OCI-LY7 (cell line): Measurements from ENCODE around the gene FAM163B. TPM values are rescaled to one million over a fixed set of nuclear protein-coding genes. Genes with fewer than 3 reads are reported as not detected.

ENCODE experiments used
- BruUV-seq: library from RNA; stranded (reverse); fragments of 400-500 nt; replicated peaks from 2 replicates; lab custom pipeline; 2021; lab: Mats Ljungman, UMichigan
- CTCF ChIA-PET: fragments of 300-600 bp; sonication (Branson Sonifier 250); formaldehyde crosslinking; loops from one replicate; lab custom pipeline; 2022; ENCODE audit warnings: antibody characterized with exemption; ENCODE audit not compliant: unreplicated experiment; lab: Charles Lee
- POLR2A ChIA-PET: fragments of 300-600 bp; sonication (Branson Sonifier 250); formaldehyde crosslinking; loops from one replicate; lab custom pipeline; 2022; ENCODE audit warnings: antibody characterized with exemption; lab: Charles Lee
- DNase-seq: peaks from one replicate; pipeline ENCODE4 v3.0.0-alpha.2; 2015; ENCODE audit warnings: low spot score
- H2AFZ ChIP-seq: fragments of 200-600 bp; sonication (generic), shearing (Covaris generic); 2 replicates; pipeline ENCODE4 v1.6.1; 2014; ENCODE audit warnings: mild to moderate bottlenecking, antibody characterized with exemption, low read length, moderate library complexity
- H3K27ac ChIP-seq: fragments of 200-600 bp; sonication (generic); 2 replicates; pipeline ENCODE4 v1.5.1; 2014; ENCODE audit warnings: mixed run types, low read depth, mild to moderate bottlenecking, moderate library complexity, low read length, inconsistent platforms; ENCODE audit not compliant: poor library complexity, severe bottlenecking
- H3K36me3 ChIP-seq: fragments of 200-600 bp; sonication (generic); 2 replicates; pipeline ENCODE4 v1.6.1; 2014; ENCODE audit warnings: mild to moderate bottlenecking, antibody characterized with exemption, low read length, moderate library complexity, mixed read lengths; ENCODE audit not compliant: insufficient read depth
- H3K4me1 ChIP-seq: fragments of 200-600 bp; sonication (generic); 2 replicates; pipeline ENCODE4 v1.5.1; 2014; ENCODE audit warnings: mild to moderate bottlenecking, low read length; ENCODE audit not compliant: insufficient read depth, poor library complexity, severe bottlenecking
- H3K4me2 ChIP-seq: fragments of 200-600 bp; sonication (generic); 2 replicates; pipeline ENCODE4 v1.6.1; 2014; ENCODE audit warnings: mild to moderate bottlenecking, low read length
- H3K4me3 ChIP-seq: fragments of 200-600 bp; sonication (generic); 2 replicates; pipeline ENCODE4 v1.5.1; 2014; ENCODE audit warnings: mild to moderate bottlenecking, low read depth, low read length; ENCODE audit not compliant: poor library complexity, severe bottlenecking
- H3K79me2 ChIP-seq: fragments of 200-600 bp; sonication (generic); 2 replicates; pipeline ENCODE4 v1.6.1; 2016; ENCODE audit warnings: low read depth, mild to moderate bottlenecking, low read length, moderate library complexity, mixed read lengths; ENCODE audit not compliant: insufficient read depth
- H3K9me2 ChIP-seq: fragments of 200-600 bp; sonication (generic); 2 replicates; pipeline ENCODE4 v1.6.1; 2016; ENCODE audit warnings: mild to moderate bottlenecking, low read length, mixed read lengths; ENCODE audit not compliant: insufficient read depth
- H3K9me3 ChIP-seq: fragments of 200-600 bp; sonication (generic); 2 replicates; pipeline ENCODE4 v1.6.1; 2014; ENCODE audit warnings: mild to moderate bottlenecking, mixed run types, low read length, mixed read lengths
- H4K20me1 ChIP-seq: fragments of 200-600 bp; sonication (generic); 2 replicates; pipeline ENCODE4 v1.6.1; 2014; ENCODE audit warnings: mild to moderate bottlenecking, antibody characterized with exemption, low read length, moderate library complexity, mixed read lengths; ENCODE audit not compliant: insufficient read depth
- CTCF ChIP-seq: fragments of 200-600 bp; sonication (generic); conservative IDR thresholded peaks from 2 replicates; pipeline ENCODE4 v1.5.1; 2014; ENCODE audit warnings: mild to moderate bottlenecking, antibody characterized with exemption, low read length, moderate library complexity, mixed read lengths
- EZH2phosphoT487 ChIP-seq: fragments of 200-600 bp; sonication (generic); IDR thresholded peaks from 2 replicates; pipeline ENCODE4 v1.6.1; 2018; ENCODE audit warnings: low read depth, borderline replicate concordance, mild to moderate bottlenecking, mixed run types, antibody characterized with exemption, low read length, moderate library complexity, mixed read lengths
- intact Hi-C: fragments of 100-400 bp; cut with micrococcal nuclease; formaldehyde crosslinking; loops from one replicate; pipeline ENCODE4 v1.10.0; 2022; ENCODE audit not compliant: unreplicated experiment
- total RNA-seq, 2 experiments: library from RNA; depleted of rRNA in 1 of 2; stranded (reverse); fragments of >200 nt in 1 of 2; shearing (Covaris generic) in 1 of 2; gene quantifications; 2 replicates each; pipeline ENCODE4 v1.2.3, GENCODE V29; 2014 to 2022

Gene FAM163B
- total RNA-seq, 2 experiments from 2014 or later: 2.6 to 7.8 TPM

GRCh38 chr9:133636902-133637301 lies 27.7 kb upstream of the FAM163B start:
- H3K36me3 ChIP-seq: no peaks in the 10 kb centered on the region
- H3K79me2 ChIP-seq: no peaks in the 10 kb centered on the region
- no peak for TF ChIP-seq EZH2phosphoT487
- TF ChIP-seq CTCF: no peak
- CTCF ChIA-PET: no interaction called here
- no TSS peak for BruUV-seq
- no peaks in the 10 kb centered on the region for H3K9me3 ChIP-seq
- no peak overlapping the region for H3K4me3 ChIP-seq
- H3K4me2 ChIP-seq: no peak overlapping the region
- no peak for DNase-seq
- H3K9me2 ChIP-seq: no peaks in the 10 kb centered on the region
- intact Hi-C loops: no loop called here
- POLR2A ChIA-PET: no interaction called here
- no peaks in the 10 kb centered on the region for H4K20me1 ChIP-seq
- no peak overlapping the region for H3K27ac ChIP-seq
- H3K4me1 ChIP-seq: no peaks in the 10 kb centered on the region
- no peak overlapping the region for H2AFZ ChIP-seq

GRCh38 chr9:133635533-133636531 lies 26.6 kb upstream of the FAM163B start, which contains the start of gene DBH:
TSS of gene DBH (plus strand) at chr9:133636363. CDS start at chr9:133636372, 9 bp downstream.
- Histone ChIP-seq H4K20me1 (no peaks in the 10 kb centered on the region), H3K9me2 (no peaks in the 10 kb centered on the region), H3K4me2 (no peak within 1 kb of the TSS), H2AFZ (no peak within 1 kb of the TSS), H3K9me3 (no peaks in the 10 kb centered on the region), H3K79me2 (no peaks in the 10 kb centered on the region), H3K4me3 (no peak within 1 kb of the TSS), H3K4me1 (no peaks in the 10 kb centered on the region), H3K27ac (no peak within 1 kb of the TSS), H3K36me3 (no peaks in the 10 kb centered on the region)
- TF ChIP-seq EZH2phosphoT487 (no peak), CTCF (no peak)
- no peak for DNase-seq
- no TSS peak for BruUV-seq
- intact Hi-C loops: no loop called here
- ChIA-PET POLR2A (no interaction called here), CTCF (interaction anchor here (0.6 kb wide), 1 partner anchor 17 kb away, joined by 3 read pairs; no protein-coding TSS in a partner anchor)

GRCh38 chr9:133635098-133635497 lies 25.9 kb upstream of the FAM163B start:
- Histone ChIP-seq H3K36me3 (no peaks in the 10 kb centered on the region), H3K9me2 (no peaks in the 10 kb centered on the region), H4K20me1 (no peaks in the 10 kb centered on the region), H3K79me2 (no peaks in the 10 kb centered on the region), H2AFZ (no peak overlapping the region), H3K9me3 (no peaks in the 10 kb centered on the region), H3K4me1 (no peaks in the 10 kb centered on the region), H3K4me3 (no peak overlapping the region), H3K27ac (no peak overlapping the region), H3K4me2 (no peak overlapping the region)
- intact Hi-C loops: no loop called here
- BruUV-seq: no TSS peak
- ChIA-PET CTCF (interaction anchor here (0.6 kb wide), 1 partner anchor 18 kb away, joined by 3 read pairs; no protein-coding TSS in a partner anchor), POLR2A (no interaction called here)
- TF ChIP-seq EZH2phosphoT487 (no peak), CTCF (no peak)
- DNase-seq: no peak
